NCI-H2029 treated with DMSO at 0.1 percent for 48 hours (cell line): ENCODE data around the gene CRCP.
A peak's percentile ranks its signal among the peaks of the same experiment; 100 is the strongest.
"Not testable (repeated sequence)": the region's sequence is repeated elsewhere in the genome, so short reads cannot be mapped to it uniquely, and the experiment has no call there.

ENCODE experiments used
- DNase-seq: peaks from one replicate; lab custom pipeline; 2025; lab: John Stamatoyannopoulos, UW

Gene CRCP

DNA sequence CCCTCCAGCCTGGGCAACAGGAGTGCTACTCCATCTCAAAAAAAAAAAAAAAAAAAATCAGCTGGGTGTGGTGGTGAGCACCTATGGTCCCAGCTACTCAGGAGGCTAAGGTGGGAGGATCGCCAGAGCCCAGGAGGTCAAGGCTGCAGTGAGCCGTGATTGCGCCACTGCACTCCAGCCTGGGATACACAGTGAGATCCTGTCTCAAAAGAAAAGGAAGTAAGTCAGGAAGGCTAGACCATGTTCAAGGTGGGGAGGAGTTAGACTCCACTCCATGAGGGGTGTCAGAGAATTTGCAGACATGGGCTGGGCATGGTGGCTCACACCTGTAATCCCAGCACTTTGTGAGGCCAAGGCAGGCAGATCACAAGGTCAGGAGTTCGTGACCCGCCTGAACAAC is 6.2 kb upstream of the CRCP start:
- DNase-seq = not testable (repeated sequence)

GRCh38 chr7:66110856-66111255 is 3.8 kb upstream of the CRCP start:
- DNase-seq = no peak

- not testable (repeated sequence) for DNase-seq
These were observed 2.2 kb downstream of the CRCP start for GRCh38 chr7:66116680-66117420.

GRCh38 chr7:66118603-66119002 is 4.0 kb downstream of the CRCP start:
- DNase-seq = no peak

DNA sequence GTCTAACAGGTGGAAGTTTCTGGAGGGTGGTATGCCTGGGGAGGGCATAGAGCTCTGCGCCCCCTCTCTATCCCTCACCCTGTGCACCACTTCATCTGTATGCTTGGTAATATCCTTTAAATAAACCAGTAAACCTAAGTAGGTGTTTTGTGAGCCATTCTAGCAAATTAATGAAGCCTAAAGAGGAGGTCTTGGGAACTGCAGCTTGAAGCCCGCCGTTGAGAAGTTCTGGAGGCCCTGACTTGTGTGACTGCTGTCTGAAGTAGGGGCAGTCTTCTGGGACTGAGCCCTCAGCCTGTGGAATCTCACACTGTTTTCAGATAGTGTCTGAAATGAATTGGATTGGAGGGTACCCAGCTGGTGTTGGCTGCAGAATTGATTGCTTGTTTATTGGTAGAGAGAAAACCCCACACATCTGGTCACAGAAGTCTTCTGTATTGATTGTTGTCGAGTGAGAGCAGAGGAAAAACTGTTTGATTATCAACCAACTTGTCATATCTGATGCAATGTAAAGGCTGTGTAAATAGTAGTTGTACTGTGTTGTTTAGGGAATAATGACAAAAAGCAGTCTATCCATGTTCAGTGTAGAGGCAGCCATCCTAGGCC is 4.7 kb downstream of the CRCP start:
- no peak for DNase-seq

GRCh38 chr7:66123175-66123528 is 8.5 kb downstream of the CRCP start:
- DNase-seq = no peak

DNA sequence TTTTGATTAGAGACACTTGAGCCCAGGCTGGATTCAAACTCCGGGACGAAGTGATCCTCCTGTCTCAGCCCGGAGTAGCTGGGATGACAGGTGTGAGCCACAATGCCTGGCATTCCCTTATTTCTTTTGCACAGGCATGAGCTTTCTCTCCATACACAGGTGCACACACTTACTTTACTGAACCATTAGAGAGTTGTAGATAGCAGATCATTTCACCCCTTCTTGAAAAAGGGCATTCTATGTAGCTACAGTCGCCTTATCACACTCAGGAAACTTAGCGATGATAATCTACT is 9.9 kb downstream of the CRCP start:
- DNase-seq = not testable (repeated sequence)

DNA sequence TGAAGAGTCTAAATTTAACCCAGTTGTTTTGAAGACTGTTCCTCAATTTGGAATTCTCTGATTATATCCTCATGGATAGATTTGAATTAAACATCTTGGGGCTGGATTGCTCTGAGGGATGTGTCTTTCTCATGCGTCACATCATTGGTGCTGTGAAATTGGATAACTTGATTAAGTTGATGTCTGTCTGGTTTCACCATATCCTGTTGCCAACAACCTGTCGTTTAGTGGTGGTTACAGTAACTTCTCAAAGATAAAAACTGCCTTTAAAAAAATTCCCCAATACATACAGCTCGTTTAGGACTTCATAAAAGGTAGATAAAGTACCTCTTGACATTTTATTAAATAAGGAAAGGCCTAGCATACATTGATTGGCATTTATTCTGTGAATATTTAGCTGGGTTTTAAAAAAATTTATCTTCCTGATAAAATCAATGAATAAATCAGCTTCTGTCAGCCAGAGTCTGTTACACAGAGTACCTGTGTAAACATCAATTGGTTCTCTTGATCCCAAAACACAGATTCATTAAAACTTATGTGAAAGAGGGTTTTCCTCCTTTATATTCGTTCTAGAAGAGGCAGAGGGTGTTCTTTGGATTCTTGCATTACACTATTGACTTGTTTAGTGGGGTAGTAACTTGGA is 10.5 kb downstream of the CRCP start:
- DNase-seq = no peak

GRCh38 chr7:66125781-66126352 is 11.2 kb downstream of the CRCP start:
- DNase-seq = not testable (repeated sequence)

DNA sequence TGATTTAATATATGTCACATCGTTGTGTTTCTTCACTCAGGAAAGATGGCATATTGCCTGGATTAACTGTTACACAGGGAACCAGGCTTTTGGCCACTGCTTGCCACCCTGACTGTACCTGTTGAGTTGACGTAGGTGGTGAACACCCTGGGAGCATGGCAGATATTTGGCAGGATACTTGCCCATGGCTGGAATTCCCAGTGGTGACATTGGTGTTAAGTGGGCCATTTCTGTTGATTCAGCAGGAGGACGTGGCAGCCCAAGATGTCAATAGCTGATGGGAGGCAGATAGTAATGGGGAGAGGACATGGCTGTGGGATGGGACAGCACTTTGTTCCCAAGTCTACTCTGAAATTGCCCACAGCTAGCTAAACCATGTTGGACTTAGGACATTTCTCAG is 12.5 kb downstream of the CRCP start:
- DNase-seq = not testable (repeated sequence)

- DNase-seq = no peak
These were observed 24.5 kb downstream of the CRCP start for GRCh38 chr7:66138994-66139752.

GRCh38 chr7:66140924-66141323 is 26.3 kb downstream of the CRCP start:
- no peak for DNase-seq

DNA sequence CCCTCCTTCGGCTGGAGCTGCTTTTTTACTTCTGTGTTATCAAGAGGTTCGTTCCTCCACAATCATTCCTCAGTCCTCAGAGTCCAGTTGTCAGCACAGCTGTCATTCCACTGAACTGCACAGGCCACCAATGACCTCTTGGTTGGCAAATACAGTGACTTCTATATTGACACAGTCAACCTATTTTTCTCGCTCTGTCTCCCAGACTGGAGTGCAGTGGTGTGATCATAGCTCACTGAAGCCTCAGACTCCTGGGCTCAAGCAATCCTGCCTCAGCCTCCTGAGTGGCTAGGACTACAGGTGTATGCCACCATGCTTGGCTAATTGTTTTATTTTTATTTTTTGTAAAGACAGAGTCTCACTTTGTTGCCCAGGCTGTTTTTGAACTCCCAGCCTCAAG is 27.7 kb downstream of the CRCP start:
- DNase-seq = no peak

DNA sequence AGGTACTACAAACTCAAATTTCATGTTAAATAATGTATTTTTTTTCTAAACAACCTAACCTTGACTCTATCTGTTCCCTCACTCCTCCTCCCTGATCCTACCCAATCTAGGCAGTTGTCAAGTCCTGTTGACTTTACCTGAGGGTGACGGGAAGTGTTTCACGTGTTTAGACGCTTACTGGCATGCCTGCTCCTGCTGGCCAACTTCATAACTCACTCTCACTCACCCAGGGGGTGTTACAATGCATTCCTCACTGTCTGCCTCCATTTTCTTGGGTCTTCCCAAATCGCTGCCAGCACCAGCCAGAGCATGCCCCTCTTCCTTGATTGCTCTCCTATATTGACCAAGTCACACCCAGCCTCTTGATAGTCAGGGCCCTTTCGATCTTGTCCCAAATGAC is 28.3 kb downstream of the CRCP start:
- DNase-seq = no peak

DNA sequence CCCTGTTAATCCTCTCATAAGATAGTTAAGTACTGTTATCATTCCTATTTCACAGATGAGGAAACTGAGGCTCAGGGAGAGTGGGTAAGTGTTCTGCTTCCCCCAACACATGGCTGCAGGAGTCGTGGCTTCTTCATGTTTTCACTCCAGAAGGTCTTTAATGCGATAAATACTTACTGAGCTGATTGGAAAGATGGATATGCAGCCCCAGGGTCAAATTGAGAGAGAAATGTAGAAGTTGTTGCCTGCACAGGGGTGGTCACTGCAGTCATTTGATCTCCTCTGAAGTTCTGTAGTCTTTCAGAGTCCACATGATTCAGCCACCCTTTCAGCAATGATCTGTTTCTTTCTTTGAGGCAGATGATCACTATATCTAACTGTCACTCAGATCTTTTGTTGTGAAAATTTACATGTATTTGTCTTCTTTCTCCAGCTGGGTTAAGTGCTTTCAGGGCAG is 29.3 kb downstream of the CRCP start:
- no peak for DNase-seq

- no peak for DNase-seq
These were observed 30.9 kb downstream of the CRCP start for GRCh38 chr7:66145400-66146104.

GRCh38 chr7:66146701-66147100 is 32.1 kb downstream of the CRCP start:
- DNase-seq = no peak

- DNase-seq = not testable (repeated sequence)
These were observed 33.0 kb downstream of the CRCP start for GRCh38 chr7:66147657-66148056.

DNA sequence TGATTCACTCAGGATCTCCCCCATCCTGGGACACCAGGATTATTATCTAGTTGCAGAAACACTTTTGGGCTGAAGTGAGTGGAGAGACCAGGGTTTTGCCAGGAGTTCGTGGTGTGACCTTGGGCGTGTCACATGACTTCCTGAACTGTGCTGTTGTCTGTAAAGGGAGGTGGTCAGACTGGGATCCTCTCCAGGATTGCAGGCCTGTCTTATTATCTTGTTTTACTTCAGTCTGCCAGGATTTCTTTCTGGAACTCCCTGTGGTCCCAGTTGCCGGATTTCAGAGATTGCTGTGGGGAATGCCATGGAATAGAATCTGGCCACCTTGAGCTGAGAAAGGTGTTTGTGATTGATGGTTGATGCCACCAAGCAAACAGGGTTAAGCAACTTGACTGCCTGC is 35.8 kb downstream of the CRCP start:
- no peak for DNase-seq

DNA sequence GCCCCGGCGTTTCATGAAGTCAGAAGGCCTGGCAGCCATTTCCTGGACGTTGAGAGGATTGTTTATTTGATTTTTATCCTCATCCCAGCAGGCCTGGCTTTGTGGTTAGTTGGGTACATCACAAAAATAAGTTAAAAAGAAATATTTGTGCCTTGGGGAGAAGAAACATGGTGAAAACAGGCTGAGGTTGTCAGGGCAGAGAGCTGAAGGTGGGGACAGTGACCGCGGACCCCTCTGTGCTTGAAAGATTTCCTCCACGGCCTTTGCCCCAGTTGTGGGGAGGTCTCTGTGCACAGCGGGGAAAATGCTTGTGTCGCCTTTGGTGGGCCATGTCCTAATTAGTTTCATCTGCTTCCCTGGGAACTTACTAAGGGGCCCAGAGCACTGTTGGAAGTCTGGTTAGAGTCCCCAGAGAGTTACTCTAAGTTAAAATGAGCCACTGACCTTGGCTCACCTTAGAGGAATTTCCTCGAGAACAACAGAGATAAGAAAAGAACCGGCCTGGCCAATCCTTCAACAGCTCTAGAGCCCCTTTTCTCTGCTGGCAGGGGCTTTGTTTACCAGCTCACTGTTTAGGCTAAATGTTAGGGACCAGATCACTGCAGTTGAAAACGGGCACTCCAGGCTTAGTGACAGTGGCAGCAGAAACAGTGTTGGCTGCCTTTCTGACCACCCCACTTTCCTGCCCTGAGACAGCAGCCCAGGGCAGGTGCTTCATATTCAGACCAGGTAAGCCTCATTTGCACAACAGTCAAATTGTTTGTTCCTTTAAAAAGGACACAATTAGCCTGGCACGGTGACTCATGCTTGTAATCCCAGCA is 37.9 kb downstream of the CRCP start:
- peak; percentile 28 for DNase-seq

GRCh38 chr7:66153691-66154090 is 39.0 kb downstream of the CRCP start:
- no peak for DNase-seq
